ENCODE measurements around the gene GBP7.

GBP7 gene

DNA sequence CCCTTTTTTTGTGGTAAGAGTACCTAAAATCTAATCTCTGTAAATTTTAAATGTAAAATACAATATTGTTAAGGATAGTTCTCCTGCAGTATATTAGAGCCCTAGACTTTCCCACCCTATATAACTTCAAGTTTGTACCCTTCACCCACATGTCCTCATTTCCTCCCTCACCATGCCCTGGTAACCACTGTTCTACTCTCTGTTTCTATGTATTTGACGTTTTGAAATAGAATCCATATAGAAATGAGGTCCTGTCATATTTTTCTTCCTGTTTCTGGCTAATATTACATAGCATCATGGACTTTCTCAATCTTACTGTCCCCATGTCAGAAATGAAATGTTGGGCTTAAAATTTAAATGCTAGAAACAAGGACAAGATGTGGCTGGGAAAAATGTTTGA, 24.8 kb downstream of the GBP7 start:
- H3F3A ChIP-seq (ENCODE audit: control insufficient read depth, insufficient read depth): no peaks in the 10 kb centered on the region
- H3K27me3 ChIP-seq (ENCODE audit: control insufficient read depth, low read length): no peaks in the 10 kb centered on the region
- no peaks in the 10 kb centered on the region for H3K9me2 ChIP-seq (replicated peaks; ENCODE audit: control insufficient read depth, low read length)
- H3K9me3 ChIP-seq (ENCODE audit: control insufficient read depth, insufficient read depth, low read length): no peaks in the 10 kb centered on the region
- no peaks in the 10 kb centered on the region for H3K36me3 ChIP-seq (ENCODE audit: control insufficient read depth, low read length)
- TF ChIP-seq EZH2phosphoT487 (IDR thresholded peaks at IDR 0.05; ENCODE audit: borderline replicate concordance, low read length): no peak
- TF ChIP-seq, protein P1, sequence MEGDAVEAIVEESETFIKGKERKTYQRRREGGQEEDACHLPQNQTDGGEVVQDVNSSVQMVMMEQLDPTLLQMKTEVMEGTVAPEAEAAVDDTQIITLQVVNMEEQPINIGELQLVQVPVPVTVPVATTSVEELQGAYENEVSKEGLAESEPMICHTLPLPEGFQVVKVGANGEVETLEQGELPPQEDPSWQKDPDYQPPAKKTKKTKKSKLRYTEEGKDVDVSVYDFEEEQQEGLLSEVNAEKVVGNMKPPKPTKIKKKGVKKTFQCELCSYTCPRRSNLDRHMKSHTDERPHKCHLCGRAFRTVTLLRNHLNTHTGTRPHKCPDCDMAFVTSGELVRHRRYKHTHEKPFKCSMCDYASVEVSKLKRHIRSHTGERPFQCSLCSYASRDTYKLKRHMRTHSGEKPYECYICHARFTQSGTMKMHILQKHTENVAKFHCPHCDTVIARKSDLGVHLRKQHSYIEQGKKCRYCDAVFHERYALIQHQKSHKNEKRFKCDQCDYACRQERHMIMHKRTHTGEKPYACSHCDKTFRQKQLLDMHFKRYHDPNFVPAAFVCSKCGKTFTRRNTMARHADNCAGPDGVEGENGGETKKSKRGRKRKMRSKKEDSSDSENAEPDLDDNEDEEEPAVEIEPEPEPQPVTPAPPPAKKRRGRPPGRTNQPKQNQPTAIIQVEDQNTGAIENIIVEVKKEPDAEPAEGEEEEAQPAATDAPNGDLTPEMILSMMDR (IDR thresholded peaks at IDR 0.05; ENCODE audit: low read depth, low read length, poor library complexity, severe bottlenecking): no peak
- no peaks in the 10 kb centered on the region for H3K4me1 ChIP-seq (ENCODE audit: control insufficient read depth, low read length)
- no peak overlapping the region for H3K4me3 ChIP-seq (ENCODE audit: low read length)
- no peaks in the 10 kb centered on the region for H3K79me2 ChIP-seq (ENCODE audit: control insufficient read depth, low read length)
- no peak overlapping the region for H3K4me2 ChIP-seq (ENCODE audit: low read length)
- H3K27ac ChIP-seq (ENCODE audit: low read depth, low read length): no peak overlapping the region
- H4K20me1 ChIP-seq (ENCODE audit: control insufficient read depth, insufficient read depth, low read depth, low read length): no peaks in the 10 kb centered on the region

DNA sequence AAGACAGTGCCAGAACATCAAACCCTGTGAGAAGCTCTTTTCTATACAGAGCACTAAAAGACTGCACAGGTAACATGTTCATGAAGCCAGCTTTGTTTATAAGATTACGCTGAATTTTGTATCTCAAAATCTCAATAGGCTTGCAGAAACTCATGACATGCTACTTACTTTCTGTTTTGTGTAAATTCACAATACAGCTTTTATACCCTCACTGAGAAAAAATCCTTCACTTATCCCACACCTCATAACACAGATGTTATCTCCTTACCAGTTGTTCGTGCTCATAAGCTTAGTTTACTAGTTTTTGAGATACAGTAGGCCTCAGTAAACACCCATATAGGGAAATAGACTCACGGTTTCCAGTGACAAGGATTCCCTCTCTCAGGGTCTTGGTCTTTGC, 25.8 kb downstream of the GBP7 start:
- Histone ChIP-seq H3K4me1 (ENCODE audit: control insufficient read depth, low read length) (no peaks in the 10 kb centered on the region), H3F3A (ENCODE audit: control insufficient read depth, insufficient read depth) (no peaks in the 10 kb centered on the region), H3K4me3 (ENCODE audit: low read length) (no peak overlapping the region), H3K9me3 (ENCODE audit: control insufficient read depth, insufficient read depth, low read length) (no peaks in the 10 kb centered on the region), H3K27me3 (ENCODE audit: control insufficient read depth, low read length) (no peaks in the 10 kb centered on the region), H3K79me2 (ENCODE audit: control insufficient read depth, low read length) (no peaks in the 10 kb centered on the region), H3K4me2 (ENCODE audit: low read length) (no peak overlapping the region), H4K20me1 (ENCODE audit: control insufficient read depth, insufficient read depth, low read depth, low read length) (no peaks in the 10 kb centered on the region), H3K36me3 (ENCODE audit: control insufficient read depth, low read length) (no peaks in the 10 kb centered on the region), H3K27ac (ENCODE audit: low read depth, low read length) (no peak overlapping the region), H3K9me2 (replicated peaks; ENCODE audit: control insufficient read depth, low read length) (no peaks in the 10 kb centered on the region)
- TF ChIP-seq EZH2phosphoT487 (IDR thresholded peaks at IDR 0.05; ENCODE audit: borderline replicate concordance, low read length): no peak
- TF ChIP-seq, protein P1 (IDR thresholded peaks at IDR 0.05; ENCODE audit: low read depth, low read length, poor library complexity, severe bottlenecking): no peak

DNA sequence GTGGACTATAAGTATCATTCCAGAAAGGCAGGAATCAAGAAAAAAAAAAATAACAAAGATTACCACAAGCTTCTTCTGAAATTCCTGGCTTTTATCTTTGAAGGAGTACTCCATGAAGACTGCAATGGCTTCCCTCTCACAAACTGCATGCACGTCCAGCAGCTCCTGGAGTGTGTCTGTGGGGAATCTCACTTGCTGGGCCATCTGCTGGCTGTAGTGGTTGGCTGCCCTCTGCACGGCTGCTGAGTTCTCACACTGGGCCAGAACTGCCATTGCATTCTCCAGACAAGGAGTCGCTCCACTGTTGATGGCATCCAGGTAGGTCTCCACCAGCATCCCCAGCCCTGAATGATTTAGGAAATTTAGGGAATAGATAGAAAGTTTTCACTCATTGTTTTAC, 26.6 kb downstream of the GBP7 start:
- H3K4me1 ChIP-seq (ENCODE audit: control insufficient read depth, low read length): no peaks in the 10 kb centered on the region
- no peaks in the 10 kb centered on the region for H4K20me1 ChIP-seq (ENCODE audit: control insufficient read depth, insufficient read depth, low read depth, low read length)
- no peaks in the 10 kb centered on the region for H3F3A ChIP-seq (ENCODE audit: control insufficient read depth, insufficient read depth)
- no peak overlapping the region for H3K27ac ChIP-seq (ENCODE audit: low read depth, low read length)
- TF ChIP-seq EZH2phosphoT487 (IDR thresholded peaks at IDR 0.05; ENCODE audit: borderline replicate concordance, low read length): no peak
- TF ChIP-seq, protein P1 (IDR thresholded peaks at IDR 0.05; ENCODE audit: low read depth, low read length, poor library complexity, severe bottlenecking): no peak
- no peaks in the 10 kb centered on the region for H3K9me2 ChIP-seq (replicated peaks; ENCODE audit: control insufficient read depth, low read length)
- H3K27me3 ChIP-seq (ENCODE audit: control insufficient read depth, low read length): no peaks in the 10 kb centered on the region
- H3K4me2 ChIP-seq (ENCODE audit: low read length): no peak overlapping the region
- H3K4me3 ChIP-seq (ENCODE audit: low read length): no peak overlapping the region
- no peaks in the 10 kb centered on the region for H3K9me3 ChIP-seq (ENCODE audit: control insufficient read depth, insufficient read depth, low read length)
- no peaks in the 10 kb centered on the region for H3K79me2 ChIP-seq (ENCODE audit: control insufficient read depth, low read length)
- H3K36me3 ChIP-seq (ENCODE audit: control insufficient read depth, low read length): no peaks in the 10 kb centered on the region
